Esophagus muscularis mucosa (tissue), 3 donors: ENCODE results near the gene FXYD4.

Experiments used
- POLR2AphosphoS5 ChIP-seq, 2 donors: sonication (generic); formaldehyde crosslinking; IDR thresholded peaks; one replicate each; pipeline ENCODE4 v1.6.1; 2017; ENCODE audit warnings: antibody characterized with exemption in 2 of 2
- TF ChIP-seq, protein P1 (sequence below), 3 experiments: fragments of 200-600 bp in 2 of 3; fragments of 450-650 bp in 1 of 3; sonication (generic) in 2 of 3; IDR thresholded peaks; one replicate each; pipeline ENCODE4 v1.5.1; 2017 to 2019; ENCODE audit warnings: antibody characterized with exemption in 3 of 3, mild to moderate bottlenecking in 2 of 3, moderate library complexity in 1 of 3

DNA sequence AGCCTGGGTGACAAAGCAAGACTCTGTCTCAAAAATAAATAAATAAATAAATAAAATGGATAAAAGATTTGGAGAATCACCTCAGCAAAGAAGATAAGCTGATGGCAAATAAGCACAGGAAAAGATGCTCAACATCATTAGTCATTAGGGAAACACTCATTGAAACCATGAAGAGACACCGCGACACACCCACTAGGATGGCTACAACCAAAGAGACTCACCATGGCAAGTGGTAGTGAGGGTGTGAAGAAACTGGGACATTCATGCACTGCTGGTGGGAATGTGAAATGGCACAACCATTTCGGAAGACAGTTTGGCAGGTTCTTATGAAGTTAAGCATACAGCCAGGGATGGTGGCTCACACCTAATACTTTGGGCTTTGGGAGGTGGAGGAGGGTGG is 37.8 kb upstream of the FXYD4 start:
- TF ChIP-seq, protein P1, sequence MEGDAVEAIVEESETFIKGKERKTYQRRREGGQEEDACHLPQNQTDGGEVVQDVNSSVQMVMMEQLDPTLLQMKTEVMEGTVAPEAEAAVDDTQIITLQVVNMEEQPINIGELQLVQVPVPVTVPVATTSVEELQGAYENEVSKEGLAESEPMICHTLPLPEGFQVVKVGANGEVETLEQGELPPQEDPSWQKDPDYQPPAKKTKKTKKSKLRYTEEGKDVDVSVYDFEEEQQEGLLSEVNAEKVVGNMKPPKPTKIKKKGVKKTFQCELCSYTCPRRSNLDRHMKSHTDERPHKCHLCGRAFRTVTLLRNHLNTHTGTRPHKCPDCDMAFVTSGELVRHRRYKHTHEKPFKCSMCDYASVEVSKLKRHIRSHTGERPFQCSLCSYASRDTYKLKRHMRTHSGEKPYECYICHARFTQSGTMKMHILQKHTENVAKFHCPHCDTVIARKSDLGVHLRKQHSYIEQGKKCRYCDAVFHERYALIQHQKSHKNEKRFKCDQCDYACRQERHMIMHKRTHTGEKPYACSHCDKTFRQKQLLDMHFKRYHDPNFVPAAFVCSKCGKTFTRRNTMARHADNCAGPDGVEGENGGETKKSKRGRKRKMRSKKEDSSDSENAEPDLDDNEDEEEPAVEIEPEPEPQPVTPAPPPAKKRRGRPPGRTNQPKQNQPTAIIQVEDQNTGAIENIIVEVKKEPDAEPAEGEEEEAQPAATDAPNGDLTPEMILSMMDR (IDR thresholded peaks at IDR 0.05) = no peak
- no peak for TF ChIP-seq POLR2AphosphoS5 (IDR thresholded peaks at IDR 0.05)
